CD4-positive, alpha-beta T cell treated with Interleukin-10 for 1 hour (primary cell): ENCODE measurements around the gene RALA.
"Not testable (repeated sequence)": the region's sequence is repeated elsewhere in the genome, so short reads cannot be mapped to it uniquely, and the experiment has no call there.

Source experiments
- DNase-seq: peaks from one replicate; pipeline ENCODE4 v3.0.0-alpha.2; 2020

The RALA gene

DNA sequence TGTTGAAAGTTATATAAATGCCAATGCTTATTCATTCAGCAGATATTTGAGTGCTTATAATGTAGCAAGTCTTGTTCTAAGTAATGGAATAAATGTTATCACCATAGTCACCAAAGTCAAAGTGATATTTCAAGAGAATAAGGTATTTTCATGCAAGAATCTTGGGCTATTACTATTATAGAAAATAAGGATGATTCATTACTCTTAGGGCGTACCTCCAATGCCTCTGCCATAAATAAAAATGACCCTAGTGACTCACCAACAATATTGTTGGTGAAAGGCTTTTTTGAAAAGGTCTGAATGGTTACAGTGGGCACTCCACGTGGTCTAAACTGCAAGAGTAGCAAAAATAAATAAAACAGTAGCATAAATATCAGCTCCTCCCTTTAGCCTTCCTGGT, 68.4 kb downstream of the RALA start:
- DNase-seq: no peak

DNA sequence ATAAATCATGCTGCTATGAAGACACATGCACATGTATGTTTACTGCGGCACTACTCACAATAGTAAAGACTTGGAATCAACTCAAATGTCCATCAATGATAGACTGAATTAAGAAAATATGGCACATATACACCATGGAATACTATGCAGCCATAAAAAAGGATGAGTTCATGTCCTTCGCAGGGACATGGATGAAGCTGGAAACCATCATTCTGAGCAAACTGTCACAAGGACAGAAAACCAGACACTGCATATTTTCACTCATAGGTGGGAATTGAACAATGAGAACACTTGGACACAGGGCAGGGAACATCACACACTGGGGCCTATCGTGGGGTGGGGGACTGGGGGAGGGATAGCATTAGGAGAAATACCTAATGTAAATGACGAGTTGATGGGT, 69.7 kb downstream of the RALA start:
- DNase-seq: not testable (repeated sequence)

DNA sequence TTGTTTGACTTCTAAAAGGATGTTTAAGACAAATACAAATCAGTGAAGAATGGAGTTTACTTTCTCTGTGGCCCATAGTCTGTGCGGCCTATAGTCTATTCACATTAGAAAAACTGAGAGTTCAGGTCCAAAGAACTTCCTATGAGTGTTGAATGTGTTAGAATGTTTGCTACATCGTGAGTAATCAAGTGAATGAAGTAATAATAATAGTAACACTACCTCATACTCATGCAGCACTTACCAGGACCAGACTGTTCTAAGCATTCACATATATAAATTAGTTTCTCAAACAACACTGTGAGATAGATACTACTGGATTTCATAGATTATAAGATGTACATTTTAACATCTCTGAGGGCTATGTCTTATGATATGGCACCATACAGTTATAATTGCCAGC, 70.4 kb downstream of the RALA start:
- DNase-seq: no peak

DNA sequence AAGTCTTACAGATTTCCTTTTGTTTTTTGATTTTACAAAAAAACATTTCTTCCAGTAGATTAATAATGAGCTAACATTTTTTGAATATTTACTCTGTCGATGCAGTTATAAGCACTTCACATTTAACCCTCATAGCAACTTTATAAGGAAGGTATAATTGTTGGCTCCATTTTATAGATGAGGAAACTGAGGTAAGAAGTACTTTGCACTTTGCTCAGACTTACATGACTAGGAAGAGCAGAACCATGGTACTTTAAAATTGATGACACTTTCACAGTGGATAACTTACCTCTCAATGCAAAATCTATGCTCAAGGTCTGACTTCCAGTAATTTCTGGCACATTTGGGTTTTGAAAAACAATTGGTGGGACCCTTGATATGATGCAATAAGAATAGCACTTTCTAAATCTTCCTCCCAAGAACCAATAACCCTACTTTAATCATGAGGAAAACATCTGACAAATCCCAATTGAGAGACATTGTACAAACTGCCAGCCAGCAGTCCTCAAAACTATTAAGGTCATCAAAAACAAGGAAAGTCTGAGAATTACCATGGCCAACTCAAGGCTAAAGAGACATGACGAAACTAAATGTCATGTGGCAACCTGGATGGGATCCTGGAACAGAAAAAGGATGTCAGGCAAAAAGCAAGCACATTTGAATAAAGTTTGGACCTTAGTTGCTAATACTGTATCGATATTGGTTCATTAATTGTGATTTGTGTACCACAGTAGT, 72.6 kb downstream of the RALA start:
- DNase-seq: no peak

DNA sequence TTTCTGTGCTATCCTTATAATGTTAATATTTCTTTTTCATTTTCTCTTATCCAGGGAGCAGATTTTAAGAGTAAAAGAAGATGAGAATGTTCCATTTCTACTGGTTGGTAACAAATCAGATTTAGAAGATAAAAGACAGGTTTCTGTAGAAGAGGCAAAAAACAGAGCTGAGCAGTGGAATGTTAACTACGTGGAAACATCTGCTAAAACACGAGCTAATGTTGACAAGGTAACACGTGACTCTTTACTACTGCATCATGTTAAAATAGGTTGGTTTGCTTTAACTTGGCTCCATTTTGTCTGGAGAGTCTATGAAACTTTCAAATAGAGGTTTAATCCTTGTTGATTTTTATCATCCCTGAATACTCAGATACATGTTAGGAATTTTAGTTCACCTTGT, 73.3 kb downstream of the RALA start:
- DNase-seq: no peak

DNA sequence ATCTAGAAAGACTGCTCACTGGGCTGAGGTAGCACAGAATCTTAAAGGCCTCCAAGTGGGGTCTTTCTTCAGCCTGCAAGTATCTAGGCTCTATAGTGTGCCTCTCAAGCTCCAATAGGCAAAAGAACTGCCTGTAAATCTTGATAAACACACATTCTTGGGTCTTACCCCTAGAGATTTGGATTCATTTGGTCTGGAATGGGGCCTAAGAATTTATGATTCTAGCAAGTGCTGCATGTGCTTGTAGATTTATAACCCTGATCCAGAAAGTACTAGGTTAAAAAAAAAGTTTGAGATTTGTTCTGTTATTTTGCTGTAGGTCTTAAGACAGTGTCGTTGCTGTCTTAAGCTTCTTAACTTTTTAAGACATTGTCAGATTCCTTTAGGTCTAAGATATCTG, 74.1 kb downstream of the RALA start:
- no peak for DNase-seq

DNA sequence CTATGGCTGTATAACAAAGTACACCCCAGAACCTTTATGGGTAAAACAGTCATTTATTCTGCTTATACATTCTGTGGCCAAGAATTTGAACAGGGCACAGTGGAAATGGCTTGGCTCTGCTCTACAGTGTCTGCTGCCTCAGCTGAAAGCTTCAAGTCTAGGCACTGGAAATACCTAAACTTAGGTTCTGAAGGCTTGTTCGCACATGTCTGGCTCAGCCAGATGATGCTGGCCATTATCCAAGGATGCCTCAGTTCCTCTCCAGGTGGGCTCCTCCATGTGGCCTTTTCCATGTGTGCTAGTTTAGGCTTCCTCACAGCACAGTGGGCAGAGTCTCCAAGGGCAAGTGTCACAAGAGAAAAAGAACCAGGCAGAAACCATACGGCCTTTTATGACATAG, 76.8 kb downstream of the RALA start:
- no peak for DNase-seq

DNA sequence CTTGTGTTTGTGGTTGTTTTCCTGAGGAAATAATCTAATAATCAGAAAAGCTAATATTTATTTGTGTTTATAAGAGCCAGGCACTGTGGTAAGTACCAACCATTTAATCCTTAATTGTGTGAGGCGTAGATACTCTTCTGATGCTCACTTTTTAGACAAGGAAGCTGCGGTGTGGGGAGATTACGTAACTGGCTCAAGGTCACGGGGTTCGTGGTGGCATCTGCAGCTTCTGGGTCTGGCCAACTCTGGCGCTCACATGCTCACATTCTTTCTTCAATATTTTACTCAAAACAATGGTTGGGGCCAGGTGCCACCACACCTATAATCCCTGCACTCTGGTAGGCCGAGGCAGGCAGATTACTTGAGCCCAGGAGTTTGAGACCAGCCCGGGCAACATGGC, 77.6 kb downstream of the RALA start:
- peak; percentile 7 for DNase-seq

DNA sequence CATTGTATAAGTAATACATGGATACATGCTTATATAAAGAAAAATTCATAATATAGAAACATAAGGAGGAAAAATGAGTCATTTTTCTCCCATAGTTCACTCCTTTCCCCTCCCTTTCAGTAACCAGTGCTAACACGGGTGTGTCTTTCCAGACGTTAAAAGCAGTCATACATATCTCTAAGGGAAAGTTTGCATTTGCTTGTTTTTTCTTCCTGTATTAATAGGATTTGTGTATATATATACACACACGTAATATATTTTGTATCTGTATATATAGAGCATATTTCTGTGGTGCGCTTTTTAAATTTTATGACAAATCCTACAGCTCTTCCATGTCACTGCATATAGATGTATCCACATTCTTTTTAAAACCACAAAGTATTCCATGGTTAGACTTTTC, 78.8 kb downstream of the RALA start:
- no peak for DNase-seq

DNA sequence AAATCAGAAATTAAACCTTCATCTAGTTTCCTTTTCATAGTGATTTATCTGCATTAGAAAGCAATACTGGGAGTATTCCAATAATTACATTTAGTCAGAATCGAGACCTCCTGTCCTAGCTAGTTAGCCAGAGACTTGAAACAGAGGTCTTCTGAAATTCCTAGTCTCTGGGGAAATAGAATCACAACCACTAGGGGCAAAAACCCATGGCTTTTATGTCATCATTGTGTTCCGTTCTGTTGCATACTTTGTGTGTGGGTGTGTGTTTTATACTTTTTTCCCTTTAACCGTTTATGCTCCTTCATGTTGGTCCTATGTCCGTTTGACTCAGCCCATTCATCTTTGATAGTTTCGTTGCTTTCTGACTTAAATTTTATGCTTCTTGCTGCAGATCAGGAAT, 79.8 kb downstream of the RALA start:
- no peak for DNase-seq

DNA sequence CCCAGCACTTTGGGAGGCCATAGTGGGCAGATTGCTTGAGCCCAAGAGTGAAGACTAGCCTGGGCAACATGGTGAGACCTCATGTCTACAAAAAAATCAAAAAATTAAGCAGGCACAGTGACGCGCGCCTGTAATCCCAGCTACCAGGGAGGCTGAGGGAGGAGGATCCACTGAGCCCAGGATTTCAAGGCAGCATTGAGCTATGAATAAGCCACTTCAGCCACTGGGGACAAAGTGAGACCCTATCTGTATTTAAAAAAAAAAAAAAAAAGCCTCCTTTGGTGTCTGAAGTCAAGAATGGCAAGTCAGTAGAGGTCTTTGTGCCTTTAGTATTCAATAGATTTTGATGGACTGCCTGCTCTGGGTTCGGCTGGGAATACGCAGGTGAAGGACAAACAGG, 85.7 kb downstream of the RALA start:
- DNase-seq: no peak

DNA sequence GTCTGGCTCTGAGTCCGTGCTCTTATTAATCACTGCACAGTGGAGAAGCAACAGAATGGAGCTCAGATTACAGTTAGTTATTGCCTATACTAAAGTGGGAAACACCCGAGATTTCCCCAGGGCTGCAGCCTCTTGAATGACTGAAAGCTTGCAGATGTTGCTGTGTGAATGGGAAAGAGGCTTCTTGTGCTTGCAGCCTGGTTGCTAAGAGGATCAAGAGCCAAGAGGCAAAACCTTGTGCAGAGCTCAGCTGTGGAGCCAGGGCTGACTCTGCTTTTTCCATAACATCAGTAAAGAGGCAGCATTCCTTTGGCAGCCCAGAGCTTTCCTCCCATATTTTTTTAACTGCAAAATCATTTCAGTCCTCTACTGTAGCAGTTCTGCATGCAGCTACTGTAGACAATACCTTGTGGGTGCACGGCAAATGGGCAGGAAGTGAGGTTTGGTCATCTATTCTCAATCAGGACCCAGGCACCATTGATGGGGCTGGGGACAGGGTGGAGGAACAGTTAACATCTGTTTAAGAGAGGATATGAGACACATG, 86.5 kb downstream of the RALA start:
- DNase-seq: no peak

DNA sequence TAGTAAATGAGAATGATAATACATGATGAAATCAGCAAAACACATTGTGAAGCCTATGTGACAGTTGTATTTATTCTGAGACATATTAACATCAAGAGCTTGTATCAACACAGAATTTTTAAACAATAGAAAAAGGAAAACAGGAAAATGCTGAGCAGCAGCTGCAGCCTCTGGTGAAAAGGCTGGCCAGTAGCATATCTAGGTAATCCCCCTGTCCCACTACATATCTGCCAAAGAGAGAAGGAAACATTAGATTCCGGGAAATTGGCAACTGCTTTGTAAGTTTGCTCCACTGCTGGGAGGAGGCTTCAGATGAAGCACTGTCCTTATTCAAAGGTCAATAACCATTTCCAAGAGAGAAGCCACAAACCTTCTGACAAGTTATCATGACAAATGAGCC, 89.4 kb downstream of the RALA start:
- DNase-seq: no peak

DNA sequence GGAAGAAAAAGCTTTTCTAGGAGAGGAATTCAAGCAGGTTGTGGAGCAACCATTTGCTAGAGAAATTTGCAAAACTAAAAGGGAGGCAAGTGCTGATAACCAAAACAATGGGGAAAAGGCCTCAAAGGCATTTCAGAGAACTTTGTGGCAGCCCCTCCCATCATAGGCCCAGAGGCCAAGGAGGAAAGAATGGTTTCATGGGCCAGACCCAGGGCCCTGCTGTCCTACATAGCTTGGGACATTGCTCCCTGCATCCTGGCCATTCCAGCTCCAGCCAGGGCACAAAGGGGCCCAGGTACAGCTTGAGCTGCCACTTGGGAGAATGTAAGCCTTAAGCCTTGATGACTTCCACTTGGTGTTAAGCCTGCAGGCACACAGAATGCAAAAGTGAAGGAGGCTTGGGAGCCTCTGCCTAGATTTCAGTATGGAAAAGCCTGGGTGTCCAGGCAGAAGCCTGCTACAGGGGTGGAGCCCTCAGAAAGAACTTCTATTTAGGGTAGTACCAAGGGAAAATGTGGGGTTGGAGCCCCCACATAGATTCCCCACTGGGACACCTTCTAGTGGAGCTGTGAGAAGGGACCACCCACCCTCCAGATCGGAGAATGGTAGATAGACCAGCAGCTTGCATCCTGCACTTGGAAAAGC, 91.2 kb downstream of the RALA start:
- no peak for DNase-seq

DNA sequence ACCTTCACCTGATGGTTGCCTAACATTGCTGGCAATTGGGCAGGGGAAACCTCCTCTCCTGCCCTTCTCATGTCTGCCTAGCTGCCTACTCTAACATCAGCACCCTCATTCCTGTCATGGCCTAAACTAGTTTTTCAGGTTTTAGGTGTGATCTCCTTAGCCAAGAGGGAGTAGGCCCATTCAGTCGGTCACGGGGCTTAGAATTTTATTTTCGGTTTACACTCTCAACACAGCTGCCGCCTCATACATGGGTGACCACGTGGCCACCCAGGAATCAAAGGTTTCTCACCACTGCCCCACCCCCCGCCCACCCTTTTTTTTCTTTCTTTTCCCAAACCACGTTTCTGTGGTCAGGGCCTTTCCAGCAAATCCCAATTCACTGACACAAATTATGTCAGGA, 97.2 kb downstream of the RALA start:
- no peak for DNase-seq

DNA sequence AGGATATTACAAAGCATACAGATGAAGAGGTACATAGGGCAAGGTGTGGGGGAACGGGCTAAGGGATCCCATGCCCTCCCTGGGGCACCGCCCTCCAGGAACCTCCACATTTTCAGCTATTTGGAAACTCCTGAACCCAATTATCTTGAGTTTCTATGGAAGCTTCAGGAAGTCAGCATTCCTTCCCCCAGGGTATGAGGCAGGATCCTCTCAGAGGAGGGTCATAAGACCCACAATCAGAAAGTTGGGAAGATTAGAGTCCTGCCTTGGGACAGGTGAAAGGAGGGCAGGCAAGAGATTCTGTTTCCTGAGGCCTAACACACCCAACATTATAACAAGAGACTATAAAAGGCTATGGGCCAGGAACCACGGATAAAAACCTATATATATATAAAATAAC, 98.0 kb downstream of the RALA start:
- DNase-seq: no peak

DNA sequence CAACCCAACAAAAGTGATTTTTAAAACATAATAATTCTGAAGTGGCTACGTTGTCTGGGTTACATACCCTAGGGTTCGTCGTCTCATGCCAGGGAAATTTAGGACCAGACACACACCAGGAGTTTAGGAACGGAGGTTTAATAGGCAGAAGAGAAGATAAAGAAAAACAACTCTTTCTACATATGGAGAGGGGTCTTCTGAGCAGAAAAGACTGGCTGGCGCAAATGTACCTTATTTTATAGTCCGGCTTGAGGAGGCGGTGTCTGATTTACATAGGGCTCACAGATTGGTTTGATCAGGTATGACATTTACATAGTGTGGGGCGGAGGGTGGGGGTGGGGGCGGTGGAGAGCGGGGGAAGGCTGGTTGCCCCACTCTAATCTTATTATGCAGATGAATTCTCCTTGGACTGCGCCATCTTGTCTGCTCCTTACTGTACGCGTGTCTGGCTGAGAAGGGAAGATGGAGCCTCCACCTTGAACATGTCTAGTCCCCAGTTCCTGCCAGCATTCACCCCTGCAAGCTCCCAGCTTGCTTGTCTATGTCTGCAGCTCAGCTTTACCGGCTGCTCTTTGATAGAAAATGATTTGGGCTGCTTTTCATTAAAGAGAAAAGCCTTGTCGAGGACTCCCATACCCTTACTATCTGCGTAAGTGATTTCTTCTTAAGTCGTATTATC, 98.7 kb downstream of the RALA start:
- no peak for DNase-seq

DNA sequence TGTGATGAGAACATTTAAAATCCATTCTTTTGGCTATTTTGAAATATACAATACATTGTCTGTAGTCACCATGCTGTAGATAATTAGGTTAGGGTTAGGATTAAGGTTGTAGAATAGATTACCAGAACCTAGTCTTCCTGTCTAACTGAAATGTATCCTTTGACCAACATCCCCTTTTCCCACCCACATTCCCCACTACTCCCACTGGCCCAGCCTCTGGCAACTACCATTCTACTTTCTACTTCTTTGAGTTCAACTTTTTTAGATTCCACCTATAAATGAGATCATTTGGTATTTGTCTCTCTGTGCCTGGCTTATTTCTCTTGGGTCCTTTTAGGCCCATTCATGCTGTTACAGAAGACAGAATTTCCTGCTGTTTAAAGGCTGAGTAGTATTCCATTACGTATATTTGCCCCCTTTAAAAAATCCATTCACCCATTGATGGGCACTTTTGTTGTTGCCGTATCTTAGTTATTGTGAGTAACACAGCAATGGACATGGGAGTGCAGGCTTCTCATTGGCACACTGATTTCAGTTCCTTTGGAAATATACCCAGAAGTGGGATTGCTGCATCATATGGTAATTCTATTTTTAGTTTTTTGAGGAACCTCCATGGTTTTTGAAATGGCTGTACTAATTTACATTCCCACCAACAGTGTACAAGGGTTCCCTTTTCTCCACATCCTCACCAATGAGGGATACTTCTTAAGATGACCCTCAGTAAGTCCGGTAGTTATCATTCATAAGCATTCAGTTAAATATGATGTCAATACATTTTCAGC, 104.0 kb downstream of the RALA start:
- no peak for DNase-seq

DNA sequence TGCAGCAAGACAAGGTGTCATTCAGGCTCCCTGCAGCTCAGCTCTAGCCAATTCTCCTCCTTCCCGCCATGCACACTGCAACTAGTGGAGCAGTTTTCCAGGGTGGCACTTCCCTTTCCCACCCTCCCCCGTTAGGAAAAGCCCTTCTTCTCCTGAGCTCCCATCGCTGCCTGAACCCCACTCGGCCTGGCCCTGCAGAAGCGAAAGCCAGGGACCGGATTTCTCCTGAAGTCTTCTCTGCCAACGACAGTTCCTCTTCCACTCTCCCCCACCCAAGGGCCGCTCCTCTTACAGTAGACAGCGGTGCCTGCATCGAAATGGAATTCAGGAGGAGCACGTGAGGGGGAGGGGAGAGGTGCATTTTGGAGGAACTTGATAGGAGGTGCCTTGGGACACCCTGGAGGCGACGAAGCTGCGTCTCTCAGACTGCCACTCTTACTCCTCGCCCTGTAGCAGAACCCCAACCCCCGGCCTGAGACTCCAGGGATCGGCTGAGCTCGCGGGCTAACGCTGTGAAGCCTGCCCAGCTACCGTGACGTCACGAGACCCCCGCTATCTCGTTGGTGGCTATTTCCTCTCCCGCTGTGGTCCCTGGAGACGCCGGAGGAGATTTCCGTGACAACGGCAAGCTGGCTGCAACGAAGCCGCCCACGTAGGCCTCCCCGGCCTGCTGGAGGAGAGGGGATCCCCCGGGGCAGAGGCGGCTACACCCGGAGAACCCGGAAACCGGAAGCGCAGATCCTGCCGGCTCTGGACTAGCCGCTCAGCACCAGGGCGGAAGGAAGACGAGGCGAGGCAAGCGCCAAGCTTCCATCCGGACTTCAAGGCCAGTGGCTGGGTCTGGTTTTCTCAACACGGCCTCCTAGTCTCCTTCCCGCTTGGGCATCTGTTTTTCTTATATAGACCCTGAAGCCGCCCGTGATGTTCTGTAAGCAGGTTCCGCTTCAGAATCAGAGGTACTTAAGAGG, 109.7 kb downstream of the RALA start:
- DNase-seq: peak; percentile 95

DNA sequence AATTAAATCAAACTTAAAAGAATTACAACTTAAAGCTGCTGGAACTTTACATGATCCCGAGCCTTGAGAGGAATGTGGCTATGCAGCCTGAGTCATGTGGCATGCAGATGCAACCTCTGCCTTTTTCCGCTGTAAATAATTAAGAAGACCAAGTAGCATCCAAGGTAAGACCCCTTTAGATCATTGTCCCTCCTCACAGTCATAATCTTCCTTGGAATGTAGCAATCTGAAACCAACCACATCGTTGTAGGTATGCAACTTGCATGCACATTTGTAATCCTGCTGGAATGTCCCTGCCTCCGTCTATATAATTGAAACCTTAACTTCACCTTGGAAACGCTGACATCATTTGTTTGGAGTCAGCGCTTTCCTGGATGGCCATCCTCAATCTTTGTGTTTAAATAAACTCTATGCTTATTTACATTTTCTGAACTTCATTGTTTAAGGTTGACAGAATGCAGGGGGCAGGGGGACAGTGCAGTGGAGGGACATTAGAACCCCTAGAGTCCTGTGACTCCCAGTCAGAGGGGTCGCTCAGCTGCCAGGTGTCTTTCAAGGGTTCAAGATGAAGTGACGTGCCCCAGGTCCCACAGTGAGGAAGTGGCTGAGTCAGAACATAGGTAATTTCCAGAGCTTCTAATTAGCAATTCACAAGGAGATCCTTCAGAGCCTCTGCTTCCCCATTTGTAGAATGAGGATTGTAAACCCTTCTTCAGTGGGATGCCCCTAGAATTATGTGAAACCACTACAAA, 110.7 kb downstream of the RALA start:
- peak; percentile 37 for DNase-seq

DNA sequence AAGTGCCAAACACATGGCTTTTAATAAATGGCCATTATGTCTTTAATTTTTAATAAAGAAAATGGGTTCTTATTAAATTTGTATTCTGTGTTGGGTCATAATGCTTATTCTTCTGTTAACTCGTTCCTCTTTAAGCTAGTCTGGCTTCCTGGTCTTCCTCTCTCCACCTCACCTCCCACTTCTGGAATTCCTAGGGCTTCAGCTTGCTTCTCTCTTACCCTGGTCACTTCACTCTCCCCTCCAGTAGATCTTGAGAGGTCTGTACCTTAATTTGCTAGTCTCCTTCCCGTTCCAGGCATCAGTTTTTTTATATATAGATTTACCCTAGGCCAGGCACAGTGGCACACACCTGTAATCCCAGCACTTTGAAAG, 111.2 kb downstream of the RALA start:
- DNase-seq: no peak
